Right ventricle myocardium inferior (tissue), 1 donor: ENCODE measurements around the gene TAX1BP3. TPM values are rescaled to one million over a fixed set of nuclear protein-coding genes. Genes with fewer than 3 reads are reported as not detected.

Experiments
- ATAC-seq: fragments of 200-7000 bp; cut with Tn5 transposase; one replicate; pipeline ENCODE4 v1.9.1; 2020; ENCODE audit warnings: mild to moderate bottlenecking, moderate library complexity
- DNase-seq: peaks from one replicate; pipeline ENCODE4 v3.0.0; 2021; ENCODE audit errors: missing footprints
- intact Hi-C: fragments of 100-400 bp; cut with DNase I; formaldehyde crosslinking; loops from one replicate; pipeline ENCODE4 v1.11.0; 2022
- total RNA-seq: library from RNA; stranded (reverse); fragmentation: NEBNext Ultra II Directional; extraction: Animal tissue kit (Norgen Biotek cat#: 25700); gene quantifications from one replicate; pipeline ENCODE4 v1.2.1, GENCODE V29; 2021
- donor health status: DM: no; HTN: yes; CAD: no; lungs with severe emphysema.

TAX1BP3 gene
- total RNA-seq, 1 donor from 2014 or later = 157 TPM

DNA sequence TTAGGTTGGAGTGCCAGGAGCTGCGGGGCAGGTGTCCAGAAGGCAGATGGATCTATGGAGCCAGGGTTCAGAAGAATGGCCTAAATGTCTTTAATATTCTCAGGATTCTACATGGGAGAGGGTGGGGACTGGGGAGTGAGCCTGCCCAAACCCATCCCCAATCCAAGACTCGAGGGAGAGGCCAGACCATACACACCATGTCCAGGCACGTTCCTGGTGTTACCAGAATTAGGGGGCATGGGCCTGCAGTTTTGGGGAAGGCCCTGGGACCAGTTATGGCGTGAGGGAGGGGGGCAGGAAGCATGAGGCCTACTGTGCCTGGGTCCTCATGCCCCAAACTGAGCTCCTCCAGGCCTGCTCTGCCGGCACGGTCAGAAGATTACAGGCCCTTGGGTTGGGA is 1.9 kb downstream of the TAX1BP3 start:
- DNase-seq (no peak), ATAC-seq (no peak)
- intact Hi-C loops = loop anchor here (1.0 kb wide), 1 partner anchor 30 kb away; the partner anchor contains the start of genes CTNS and SHPK

DNA sequence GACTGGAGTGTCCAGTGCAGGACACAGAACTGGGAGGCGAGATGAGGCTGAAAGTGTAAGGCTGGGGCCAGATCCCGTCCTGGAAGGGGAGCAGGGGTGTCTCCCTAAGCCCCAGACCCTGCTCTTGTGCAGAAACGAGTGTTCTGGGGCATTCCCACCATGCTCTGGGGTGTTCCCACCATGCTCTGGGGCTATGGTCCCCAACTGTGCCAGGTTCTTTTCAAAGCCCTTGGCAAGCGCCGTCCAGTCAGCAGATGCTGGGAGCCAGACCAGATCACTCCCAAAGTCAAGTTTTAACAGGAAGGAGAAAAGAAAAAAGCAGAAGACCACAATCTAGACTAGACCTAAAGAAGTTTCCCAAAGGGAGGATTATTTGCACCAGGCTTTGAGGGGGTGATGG is 2.5 kb downstream of the TAX1BP3 start:
- no peak for ATAC-seq
- DNase-seq = peak; percentile 74
- intact Hi-C loops = loop anchor here (1.0 kb wide), 1 partner anchor 30 kb away; the partner anchor contains the start of genes CTNS and SHPK

DNA sequence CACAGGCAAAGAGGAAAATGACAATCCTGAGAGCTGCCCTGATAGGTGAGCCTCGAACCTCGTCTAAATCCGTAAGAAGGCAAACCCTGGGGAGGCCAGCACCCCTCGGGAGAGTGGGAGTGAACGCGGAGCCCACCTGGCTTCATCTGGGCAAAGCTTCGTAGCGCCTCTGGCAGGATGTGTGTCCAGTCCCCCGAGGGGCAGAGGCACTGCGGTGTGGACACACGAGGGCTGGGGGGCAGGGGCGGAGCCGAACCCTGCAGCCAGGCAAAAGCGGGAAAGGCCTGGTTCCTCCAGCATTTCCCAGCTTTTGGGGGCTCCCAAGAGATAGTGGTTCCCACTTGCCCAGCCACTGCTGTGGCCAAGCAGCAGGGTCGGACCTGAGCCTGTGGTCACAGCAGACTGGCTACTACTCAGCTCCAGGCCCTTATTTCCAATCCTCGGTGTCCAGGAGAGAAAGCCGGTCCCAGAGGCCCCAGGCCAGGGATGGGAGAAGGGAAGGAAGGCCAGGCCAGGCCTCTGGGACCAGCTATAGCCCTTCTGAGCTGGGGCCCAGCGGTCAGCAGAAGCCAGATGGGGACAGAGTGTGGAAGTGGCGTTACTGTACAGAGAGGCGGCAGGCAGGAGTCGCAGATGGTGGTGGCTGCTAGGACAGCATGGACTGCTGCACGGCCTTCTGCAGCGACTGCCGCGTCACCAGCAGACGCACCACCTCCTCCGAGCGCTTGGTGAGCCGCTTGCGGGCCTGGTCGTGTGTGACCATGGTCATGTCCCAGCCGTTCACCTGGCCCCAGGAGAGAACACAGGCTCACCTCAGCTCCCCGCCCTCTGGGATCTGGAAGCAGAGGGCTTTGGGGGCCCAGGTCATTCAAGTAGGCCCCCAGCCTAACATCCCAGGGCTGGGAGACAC is 5.0 kb downstream of the TAX1BP3 start:
- ATAC-seq (no peak), DNase-seq (peak; percentile 50)
- intact Hi-C loops = no loop called here

DNA sequence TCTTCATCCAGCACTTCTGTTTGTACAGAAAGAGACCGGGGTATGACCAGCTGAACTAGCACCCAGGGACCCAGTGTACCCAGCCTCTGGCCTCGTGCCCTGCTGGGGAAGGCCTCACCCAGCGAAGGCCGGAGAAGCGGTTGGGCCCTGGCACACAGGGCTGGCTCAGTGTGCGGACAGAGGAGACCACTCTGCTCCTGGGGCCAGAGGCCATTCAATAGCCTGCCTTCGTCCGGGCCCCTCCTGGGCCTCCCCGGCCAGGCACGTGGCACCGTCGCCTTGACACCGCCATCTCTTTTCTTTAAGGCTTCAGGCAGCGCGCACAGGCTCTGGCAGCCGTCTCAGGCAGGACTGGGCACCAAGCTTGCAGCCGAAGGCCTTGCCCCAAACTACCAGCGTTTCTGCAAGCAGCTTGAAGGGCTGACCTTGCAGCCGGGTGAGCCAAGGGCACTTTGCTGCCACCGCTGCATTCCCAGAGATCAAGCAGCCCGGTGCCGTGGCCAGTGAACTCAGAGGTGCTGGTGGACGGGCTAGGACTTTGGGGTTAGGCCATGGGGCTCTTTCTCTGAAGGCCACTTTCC is 8.0 kb downstream of the TAX1BP3 start:
- intact Hi-C loops = no loop called here
- no peak for DNase-seq
- ATAC-seq = peak; percentile 24

DNA sequence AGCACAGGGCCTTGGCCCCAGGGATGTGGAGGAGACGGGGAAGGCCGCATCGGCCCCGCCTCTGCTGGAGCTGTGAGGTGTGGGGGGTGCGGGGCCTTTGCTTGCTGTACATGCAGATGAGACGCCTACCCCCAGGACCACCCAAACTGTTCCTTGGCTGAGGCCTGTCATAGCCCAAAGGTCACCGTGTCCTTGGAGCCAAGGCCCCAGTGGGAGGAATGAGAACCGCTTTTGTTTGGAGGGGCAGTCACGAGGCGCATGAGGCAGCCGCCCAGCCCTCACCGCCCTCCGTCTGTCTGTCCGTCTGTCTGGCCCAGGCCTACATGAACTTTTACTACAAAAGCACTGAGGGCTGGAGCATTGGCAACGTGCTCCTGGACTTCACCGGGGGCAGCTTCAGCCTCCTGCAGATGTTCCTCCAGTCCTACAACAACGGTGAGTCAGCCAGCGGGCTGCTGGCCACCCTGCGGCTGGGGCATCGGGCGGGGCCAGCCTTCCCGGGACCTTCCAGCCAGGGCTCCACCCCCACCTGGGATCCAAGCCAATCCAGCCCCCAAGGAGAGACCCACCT is 8.8 kb downstream of the TAX1BP3 start:
- intact Hi-C loops = no loop called here
- ATAC-seq (peak; percentile 62), DNase-seq (peak; percentile 80)

DNA sequence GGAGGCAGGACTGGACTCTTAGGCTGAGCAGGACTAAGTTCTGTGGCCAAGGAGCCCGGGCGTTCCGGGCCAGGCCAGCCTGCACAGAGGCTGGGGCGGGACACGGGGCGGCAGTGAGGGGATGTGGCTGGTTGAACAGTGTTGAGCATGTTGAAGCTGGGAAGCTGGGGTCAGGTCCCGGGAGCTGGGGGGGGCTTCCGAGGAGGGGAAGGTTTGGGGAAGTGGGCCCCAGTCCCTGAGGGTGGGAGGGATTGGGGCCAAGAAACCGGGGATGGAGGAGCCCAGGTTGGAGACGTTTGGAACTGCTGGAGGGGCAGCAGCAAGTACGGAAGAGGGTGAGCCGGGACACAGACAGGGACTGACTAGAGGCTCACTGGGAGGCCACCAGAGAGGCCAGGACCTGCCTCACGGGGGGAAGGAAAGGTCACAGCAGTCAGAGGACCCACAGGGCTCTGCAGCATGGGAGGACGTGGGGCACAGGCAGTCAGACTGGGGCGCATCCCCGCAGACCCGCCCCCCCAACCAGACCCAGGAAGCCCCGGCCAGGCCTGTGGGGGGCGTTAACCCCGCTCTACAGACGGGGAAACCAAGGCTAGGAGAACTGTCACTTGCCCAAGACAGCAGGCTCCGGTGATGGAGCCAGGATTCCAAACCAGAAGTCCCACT is 9.5 kb downstream of the TAX1BP3 start:
- intact Hi-C loops = no loop called here

DNA sequence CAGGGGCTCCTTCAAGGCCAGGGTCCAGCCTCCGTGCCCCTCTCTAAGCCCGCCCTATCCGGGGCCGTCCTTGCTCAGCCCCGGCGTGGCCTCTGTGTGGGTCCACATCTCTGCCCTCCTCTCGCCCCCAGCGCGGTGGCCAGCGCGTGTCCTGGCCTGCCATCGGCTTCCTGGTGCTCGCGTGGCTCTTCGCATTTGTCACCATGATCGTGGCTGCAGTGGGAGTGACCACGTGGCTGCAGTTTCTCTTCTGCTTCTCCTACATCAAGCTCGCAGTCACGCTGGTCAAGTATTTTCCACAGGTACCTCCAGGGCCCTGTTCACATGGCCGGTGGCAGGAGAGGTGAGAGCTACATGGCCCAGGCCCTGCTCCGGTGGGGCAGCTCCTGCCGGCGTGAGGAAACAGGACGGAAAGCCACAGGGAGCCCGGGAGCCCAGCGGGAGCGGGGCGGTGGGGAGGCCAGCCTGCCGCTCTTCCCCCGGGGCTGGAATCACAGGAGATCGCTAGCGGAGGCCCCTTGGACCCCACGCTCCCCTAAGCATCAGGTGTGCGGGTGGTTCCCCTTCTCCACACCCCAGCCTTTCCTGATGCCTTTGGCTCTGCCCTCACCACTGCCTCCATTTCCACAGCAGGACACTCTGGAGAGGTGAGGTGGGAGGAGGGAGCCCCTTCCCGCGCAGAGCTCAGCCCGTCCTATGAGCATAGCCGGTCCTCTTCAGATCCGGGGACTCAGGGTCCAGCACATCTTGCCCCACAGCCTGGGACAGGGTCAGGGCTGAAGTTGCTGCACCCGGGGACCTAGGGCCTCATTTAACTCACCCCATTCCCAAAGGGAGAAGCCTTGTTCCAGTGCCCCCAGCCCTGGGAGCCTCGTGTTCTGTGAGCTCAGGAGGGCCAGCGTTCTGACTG is 10.2 kb downstream of the TAX1BP3 start:
- intact Hi-C loops = no loop called here
- ATAC-seq (no peak), DNase-seq (no peak)

More for the DNA sequence above, 9.5 kb downstream of the TAX1BP3 start:
- DNase-seq = no peak
- ATAC-seq = no peak

DNA sequence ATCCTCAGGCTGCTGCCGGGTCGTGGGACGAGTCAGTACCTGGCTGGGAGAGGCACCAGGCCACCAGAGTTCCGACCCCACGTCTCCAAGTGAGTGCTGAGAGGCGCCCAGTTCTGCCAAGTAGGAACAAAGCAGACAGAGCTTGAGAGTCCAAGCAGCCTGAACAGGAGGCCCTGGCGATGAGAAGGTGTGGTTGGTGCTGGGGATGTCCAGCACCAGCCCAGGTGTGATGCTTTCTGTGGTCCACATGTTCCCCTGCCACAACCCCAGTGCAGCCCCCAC is 10.8 kb downstream of the TAX1BP3 start:
- DNase-seq = no peak
- ATAC-seq = no peak
- intact Hi-C loops = no loop called here

DNA sequence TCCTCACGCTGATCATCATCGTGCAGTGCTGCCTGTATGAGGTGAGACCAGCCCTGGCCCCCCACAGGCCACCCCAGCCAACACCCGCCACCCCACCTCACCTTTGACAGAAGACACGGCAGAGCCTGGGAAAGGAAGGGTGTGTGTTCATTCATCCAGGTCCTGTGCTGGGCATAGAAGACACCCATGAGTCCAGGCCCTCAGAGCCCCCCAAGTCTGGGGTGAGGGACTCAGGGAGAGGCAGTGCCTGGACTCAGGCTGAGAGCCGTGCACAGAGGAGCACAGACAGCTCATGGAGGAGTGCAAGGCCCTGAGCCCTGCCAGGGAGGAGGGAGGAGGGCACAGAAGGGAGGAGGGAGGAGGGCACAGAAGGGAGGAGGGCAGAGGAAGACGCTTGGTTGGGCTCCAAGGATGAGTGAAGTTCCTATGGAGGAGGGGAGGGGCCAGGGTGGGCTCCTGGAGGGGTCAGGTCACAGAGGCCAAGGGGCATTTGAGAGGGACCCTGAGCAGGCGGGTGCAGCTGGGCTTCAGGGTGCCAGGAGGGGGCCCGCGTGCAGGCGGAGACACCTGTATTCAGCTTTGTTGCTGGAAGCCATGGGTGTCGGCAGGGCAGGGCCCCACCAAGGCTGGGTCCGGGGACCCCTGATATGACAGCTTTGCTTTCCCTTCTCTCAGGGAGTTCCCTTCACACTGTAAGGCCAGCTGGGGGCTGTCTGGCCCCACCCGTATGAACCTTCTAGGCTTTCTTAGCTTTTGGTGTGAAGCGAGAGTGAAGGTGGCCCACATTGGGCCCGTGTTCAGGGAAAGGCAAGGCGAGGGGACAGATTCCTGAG is 11.4 kb downstream of the TAX1BP3 start:
- intact Hi-C loops = no loop called here
- no peak for ATAC-seq
- DNase-seq = no peak

DNA sequence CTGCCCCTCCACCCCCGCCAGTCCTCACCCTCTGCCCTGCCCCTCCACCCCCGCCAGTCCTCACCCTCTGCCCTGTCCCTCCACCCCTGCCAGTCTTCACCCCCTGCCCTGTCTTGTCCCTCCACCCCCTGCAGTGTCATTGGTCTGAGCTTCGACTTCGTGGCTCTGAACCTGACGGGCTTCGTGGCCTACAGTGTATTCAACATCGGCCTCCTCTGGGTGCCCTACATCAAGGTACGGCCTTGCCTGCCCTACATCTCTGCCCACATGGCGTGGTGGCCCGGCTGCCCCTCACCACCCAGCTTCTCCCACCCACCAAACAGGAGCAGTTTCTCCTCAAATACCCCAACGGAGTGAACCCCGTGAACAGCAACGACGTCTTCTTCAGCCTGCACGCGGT is 12.0 kb downstream of the TAX1BP3 start:
- intact Hi-C loops = no loop called here
- DNase-seq = no peak
- no peak for ATAC-seq

DNA sequence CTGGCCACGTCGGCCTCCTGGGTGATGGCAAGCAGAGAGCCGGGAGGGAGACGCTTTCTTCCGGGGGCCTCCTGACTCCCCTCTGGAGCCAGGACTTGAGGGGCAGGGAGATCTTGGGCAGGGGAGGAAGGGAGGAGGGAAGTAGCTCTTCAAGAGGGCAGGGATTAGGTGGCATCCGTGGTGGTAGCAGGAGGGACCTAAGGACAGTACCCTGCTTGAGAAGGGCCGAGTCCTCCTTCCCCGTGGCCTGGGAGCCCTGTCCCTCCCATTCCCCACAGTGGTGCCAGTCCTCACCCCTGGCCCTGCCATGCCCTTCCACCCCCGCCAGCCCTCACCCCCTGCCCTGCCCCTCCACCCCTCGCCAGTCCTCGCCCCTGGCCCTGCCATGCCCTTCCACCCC is 12.6 kb downstream of the TAX1BP3 start:
- ATAC-seq (no peak), DNase-seq (no peak)
- intact Hi-C loops = no loop called here

DNA sequence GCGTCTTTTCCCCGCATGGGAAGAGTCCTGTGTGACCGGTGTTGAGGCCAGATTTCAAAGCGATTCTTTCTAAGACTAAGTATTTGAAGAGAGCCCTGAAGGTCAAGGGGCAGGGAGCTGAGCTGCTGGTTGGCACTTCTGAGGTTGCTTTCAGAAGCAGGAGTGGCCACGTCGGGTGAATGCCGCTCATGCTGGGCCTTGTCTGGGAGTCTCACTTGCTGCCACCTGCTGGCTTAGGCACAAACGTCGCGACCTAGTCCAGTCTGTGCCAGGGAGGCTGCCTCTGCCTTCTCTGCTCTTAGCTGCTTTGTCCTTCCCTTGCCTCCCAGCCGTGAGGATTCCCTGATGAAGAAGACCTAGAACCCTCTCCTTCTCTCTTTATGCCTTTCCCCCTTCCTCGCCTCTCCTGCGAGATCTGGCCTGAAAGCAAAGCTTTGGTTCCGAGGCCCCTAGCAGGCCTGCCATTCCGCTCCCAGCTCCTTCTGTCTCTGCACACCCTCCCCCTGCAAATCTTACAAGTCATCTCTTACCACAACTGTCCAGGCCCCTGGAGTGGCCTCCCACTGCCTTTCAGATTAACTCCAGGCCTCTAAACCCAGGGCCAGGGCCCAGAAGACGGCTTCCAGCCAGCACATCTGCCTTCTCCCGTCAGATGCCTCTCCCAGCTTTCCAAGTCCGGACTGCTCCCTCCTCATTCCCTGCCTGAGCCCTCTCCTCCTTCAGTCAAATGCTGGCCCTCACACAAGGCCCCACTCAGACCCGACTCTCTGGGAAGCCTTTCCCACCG is 20.4 kb downstream of the TAX1BP3 start:
- ATAC-seq = peak; percentile 67
- intact Hi-C loops = loop anchor here (5.0 kb wide), 1 partner anchor 601 kb away; no protein-coding TSS in a partner anchor
- DNase-seq = peak; percentile 77

DNA sequence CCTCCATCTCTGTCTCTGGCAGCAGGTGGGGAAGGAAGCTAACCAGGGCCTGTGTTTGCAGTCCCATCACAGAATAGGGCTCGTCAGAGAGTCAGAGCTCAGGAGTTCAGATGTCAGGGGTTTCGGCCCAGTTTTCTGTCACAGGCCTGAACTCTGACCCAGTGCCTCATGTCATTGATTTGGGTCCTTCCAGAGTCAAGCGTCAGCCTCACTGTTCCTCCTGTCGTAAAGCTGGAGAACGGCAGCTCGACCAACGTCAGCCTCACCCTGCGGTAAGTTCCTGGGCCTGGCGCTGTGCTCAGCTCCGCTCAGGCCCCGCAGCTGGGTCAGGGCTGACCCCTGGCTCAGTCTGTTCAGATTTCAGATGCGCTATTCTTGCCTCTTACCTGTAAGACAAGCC is 21.1 kb downstream of the TAX1BP3 start:
- intact Hi-C loops = loop anchor here (5.0 kb wide), 1 partner anchor 600 kb away; no protein-coding TSS in a partner anchor
- DNase-seq (peak; percentile 30), ATAC-seq (no peak)

DNA sequence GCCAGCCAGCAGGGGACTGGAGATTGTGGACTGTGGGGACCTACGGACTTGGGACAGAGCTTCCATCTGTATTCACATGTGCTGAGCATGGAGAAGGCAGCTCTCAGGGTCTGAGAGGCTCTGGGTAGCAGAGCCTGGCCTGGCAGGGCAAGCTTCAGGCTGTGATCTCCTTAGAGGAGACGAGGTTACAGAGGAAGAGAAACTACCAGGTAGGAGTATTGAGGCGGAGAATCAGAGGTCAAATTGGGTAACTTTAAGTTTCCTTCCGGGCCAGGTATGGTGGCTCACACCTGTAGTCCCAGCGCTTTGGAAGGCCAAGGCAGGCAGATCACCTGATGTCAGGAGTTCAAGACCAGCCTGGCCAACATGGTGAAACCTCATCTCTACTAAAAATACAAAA is 23.1 kb downstream of the TAX1BP3 start:
- no peak for ATAC-seq
- no peak for DNase-seq

DNA sequence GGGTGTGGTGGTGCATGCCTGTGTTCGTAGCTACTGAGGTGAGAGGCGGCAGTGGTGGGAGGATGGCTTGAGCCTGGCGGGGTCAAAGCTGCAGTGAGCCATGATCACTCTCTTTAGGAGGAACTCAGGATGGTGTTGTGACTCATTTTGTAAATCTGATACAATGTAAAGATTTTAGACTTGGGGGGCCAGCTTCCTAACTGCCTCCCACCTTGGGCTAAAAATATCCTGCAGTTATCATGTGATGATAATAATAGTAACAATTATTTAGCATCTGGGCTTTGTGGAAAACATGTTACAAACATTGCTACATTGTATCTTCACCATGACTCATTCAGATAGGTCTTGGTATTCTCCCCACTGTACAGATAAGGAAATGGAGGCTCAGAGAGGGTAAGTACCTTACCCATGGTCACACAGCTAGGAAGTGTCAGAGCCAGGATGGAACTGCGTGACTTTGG is 24.5 kb downstream of the TAX1BP3 start:
- no peak for ATAC-seq
- intact Hi-C loops = no loop called here
- DNase-seq = no peak

More for the DNA sequence above, 23.1 kb downstream of the TAX1BP3 start:
- intact Hi-C loops = loop anchor here (5.0 kb wide), 1 partner anchor 598 kb away; no protein-coding TSS in a partner anchor

DNA sequence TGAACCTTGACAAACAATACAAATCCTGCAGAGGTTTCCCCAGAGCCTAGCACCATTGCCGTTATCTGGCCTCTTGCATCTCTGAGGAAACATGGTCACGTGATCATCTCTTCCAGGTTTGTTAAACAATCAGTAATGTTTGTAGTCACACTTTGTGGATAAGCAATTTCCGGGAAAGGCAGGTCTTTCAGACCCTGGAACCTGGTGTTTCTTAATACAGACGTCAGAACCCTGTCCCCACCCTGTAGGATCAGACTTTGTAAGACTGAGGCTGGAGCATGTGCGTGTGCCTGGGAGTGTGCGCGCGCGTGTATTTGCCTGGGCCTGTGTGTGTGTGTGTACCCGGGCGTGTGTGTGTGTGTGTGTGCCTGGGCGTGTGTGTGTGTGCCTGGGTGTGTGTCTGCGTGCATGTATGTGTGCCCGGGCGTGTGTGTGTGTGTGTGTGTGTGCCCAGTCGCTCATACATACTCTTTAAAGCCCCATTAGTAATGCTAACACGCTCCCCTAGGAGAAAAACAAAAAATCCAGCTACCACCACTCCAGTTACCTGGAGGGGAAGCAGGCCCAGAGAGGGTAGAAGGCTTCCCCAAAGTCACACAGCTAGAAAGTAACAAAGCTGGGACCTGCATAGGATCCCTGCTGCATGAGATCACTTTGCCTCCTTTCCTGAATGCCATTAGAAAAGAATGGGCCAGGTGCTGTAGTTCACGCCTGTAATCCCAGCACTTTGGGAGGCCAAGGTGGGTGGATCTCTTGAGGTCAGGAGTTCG is 26.5 kb downstream of the TAX1BP3 start:
- DNase-seq (no peak), ATAC-seq (no peak)
- intact Hi-C loops = no loop called here
